ENCODE results near the gene IGFBP5.

IGFBP5 gene, protein sequence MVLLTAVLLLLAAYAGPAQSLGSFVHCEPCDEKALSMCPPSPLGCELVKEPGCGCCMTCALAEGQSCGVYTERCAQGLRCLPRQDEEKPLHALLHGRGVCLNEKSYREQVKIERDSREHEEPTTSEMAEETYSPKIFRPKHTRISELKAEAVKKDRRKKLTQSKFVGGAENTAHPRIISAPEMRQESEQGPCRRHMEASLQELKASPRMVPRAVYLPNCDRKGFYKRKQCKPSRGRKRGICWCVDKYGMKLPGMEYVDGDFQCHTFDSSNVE

DNA sequence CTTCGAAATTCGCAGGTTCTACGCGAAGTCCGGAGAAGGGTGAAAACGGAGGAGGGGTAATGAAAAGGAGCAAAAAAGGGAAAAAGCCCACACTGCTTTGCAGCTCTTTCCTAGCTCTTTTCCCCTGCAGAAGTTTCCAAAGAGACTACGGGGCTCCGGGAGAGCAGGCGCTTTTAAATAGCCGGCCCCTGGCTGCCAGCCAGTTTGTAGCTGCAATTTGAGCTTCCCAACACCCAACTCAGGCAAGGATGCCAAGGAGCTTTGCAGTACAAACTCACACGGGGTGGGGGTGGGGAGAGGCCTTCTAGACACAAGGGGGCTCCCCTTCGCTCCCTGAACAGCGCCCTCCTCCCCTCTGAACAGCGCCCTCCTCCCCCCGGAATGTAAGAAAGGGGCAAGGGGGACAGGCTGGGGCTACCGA, at the start of gene IGFBP5:
Gene IGFBP5, minus strand, starts transcription at position 149 of the 421 bp plus-strand sequence. CDS start 774 bp downstream, outside the sequence.
- DNase-seq = no peak

DNA sequence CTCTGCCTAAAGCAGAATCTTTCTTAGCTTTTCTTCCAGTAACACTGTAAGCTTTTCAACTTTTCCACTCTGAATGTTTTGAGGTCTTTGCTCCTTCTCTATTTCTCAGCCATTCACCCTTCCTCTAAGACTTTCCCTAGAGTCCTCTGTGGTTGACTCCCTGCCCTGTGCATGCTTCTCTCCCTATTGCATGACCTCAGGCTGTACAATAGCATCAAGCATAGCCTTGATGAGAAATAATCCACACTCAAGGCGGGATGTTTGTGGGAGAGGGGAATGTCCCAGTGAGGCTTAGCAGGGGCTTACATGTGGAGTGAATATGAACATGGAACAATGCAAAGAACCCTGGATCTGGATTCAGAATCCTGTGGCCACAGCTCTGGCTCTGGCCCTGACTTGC, 48.4 kb upstream of the IGFBP5 start:
- DNase-seq = no peak

DNA sequence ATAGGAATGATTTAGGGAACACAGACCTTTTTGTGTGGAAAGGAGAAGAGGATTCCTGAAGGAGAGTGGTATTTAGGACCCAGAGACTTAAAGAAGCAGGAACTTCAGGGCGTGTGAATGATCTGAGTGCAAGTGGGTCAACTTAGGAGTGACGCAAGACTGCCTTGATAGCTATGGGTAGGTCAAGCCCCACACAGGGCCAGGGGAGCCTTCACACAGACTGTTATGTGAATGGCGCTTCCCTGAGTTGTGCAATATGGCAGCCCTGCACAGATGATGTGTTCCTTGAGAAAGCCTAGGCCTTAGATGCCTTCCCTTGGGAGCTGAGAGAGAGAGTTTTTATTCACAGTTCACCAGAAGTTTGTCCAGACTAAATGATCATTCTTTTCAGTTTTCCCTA, 47.1 kb upstream of the IGFBP5 start:
- DNase-seq = no peak

GRCh38 chr2:216741223-216741593, 45.9 kb upstream of the IGFBP5 start:
- no peak for DNase-seq

- no peak for DNase-seq
These were observed 45.3 kb upstream of the IGFBP5 start for GRCh38 chr2:216740557-216741222.

- DNase-seq = no peak
These were observed 43.7 kb upstream of the IGFBP5 start for GRCh38 chr2:216739035-216739434.

DNA sequence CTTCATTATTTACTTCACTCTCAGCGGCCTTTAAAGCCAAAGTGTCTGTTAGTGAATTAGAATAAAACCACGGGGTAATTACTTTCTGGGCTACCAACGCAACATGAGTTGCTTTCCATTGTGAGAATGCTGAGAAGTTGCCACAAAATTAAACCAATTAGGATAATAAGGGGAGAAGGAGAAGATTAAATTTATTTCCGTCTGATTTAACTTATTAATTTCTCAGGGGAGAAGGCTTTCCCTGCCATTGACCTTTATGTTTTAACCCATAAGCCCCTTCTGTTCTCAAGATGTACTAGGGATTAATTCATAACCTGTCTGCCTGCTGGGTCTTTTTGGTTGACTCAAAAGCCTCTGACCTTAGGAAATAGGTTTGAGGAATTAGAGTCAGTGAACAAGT, 42.3 kb upstream of the IGFBP5 start:
- DNase-seq = no peak

DNA sequence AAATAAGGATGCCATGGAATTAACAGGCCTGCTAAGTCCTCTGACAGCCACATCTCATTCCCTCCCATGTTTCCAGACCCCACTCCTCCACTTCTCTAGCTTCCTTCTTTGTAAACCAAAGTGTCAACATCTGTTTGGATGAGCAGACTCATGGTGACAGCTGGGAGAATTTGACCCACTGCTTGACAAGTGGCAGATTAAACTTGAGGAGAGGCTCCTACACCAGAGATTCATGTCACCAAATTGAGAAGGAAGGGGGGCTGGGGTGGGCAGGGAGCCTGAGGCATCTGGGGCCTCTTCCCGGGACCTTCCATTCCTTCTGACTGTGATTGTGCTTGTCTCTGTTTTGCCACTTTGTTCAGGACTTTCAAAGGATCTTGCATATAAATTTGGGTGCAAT, 41.0 kb upstream of the IGFBP5 start:
- no peak for DNase-seq

DNA sequence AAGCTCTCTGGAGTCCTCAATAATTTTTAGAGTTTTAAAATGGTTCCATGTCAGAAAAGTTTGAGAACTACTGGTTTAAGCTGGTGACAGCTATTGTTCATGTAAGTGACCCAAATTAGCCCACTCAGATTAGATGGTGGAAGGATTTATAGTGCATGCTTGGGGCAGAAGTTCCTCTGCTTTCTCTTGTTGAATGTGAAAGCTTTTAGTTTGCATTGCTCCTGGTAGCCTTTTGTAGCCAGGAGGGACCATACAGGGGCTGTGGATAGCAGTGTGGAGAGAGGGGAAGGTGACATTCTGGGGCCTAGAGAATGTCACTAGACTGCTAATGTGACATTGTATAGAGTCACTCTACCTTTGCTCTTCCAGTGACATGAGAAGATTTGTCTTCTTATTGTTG, 40.3 kb upstream of the IGFBP5 start:
- no peak for DNase-seq

GRCh38 chr2:216735086-216735485, 39.7 kb upstream of the IGFBP5 start:
- DNase-seq = no peak

- DNase-seq = no peak
These were observed 37.7 kb upstream of the IGFBP5 start for GRCh38 chr2:216733046-216733445.

GRCh38 chr2:216732334-216732733, 37.0 kb upstream of the IGFBP5 start:
- no peak for DNase-seq

- no peak for DNase-seq
These were observed 36.1 kb upstream of the IGFBP5 start for GRCh38 chr2:216731465-216731864.

DNA sequence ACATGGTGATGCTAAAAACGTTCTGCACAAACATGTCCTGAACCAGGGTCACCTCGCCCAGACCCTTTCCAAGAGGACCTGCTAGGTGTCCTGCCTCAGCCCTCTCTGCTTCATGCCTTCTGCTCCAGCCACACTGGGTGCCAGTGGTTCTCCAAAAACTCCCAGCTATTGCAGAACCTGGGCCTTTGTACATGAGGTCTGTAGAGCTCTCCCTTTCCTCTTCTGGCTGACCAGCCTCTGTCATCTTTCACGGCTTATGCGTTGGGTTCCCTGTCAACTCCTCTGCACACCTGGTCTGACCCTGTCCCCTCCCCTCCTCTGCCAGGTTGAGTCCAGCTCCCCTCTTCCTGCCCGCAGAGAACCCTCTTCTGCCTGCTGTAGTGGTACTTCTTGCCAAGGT, 35.5 kb upstream of the IGFBP5 start:
- DNase-seq = no peak

DNA sequence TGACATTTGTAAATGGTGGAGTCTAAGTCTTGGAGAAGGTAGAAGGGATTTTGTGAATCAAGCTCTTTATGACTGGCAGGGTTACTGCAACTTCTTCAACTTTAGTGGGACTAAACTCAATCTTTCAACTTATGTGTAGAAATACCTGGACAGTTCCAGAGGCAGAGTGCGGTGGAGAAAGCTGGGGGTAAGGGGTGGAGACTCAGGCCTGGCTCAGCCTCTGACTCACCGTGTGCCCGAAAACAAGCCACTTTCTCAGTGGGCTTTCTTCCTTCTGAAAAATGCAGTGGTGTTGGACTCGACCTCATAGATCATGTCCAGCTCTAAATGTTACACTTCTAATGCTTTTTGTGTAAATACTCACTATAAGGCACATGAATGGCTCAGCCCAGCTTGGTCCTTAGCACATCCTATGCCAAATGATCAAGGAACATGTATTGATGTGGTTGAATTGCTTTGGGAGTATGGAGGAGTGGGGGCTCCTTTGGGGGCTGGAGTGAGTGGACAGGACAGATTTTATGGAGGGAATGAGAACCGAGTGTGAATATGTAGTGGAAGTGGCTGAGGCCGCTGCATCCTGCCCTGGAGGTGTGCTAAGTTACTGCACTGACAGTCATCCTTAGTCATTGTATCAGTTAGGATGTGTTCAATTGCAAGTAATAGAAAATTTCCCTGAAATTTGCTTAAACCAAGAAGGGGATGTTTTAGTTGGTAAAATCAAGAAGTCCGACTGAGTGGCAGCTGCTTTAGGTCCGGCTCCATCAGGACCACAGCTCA, 32.2 kb upstream of the IGFBP5 start:
- no peak for DNase-seq

GRCh38 chr2:216724190-216724589, 28.8 kb upstream of the IGFBP5 start:
- DNase-seq = no peak

- no peak for DNase-seq
These were observed 25.8 kb upstream of the IGFBP5 start for GRCh38 chr2:216721141-216721540.

GRCh38 chr2:216720722-216721121, 25.4 kb upstream of the IGFBP5 start:
- DNase-seq = no peak

DNA sequence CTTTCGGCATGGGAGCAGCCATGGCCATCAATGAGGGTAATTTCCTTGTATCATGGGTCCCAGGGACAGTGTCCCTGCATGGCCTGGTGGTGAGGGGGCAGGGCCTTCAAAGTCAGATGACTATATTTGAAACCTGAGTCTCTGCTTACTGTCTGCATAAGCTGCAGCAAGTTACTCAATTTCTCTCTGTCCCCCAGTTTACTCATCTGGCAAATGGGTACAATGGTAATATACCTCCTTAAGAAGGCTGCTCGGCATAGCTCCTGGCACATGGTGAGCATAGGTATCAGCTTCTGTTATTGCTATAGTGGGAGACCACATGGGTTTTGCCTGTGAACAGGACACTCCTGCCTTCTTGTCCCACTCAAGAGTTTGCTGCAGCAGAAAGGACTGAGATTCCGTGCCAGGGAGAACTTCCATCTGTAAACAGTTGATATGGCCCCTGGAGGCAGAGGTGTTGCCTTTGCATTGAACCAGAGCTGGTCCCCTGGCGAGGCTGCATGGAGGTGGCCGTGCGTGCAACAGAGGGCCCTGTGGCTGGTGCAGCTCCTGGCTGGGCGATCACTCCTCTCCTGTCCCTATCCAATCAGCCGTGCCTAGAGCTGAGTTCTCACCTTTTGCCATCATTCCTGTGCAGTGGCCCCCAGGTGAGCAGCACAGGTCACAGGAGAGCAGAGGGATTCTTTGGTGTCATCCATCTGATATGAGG, 22.7 kb upstream of the IGFBP5 start:
- no peak for DNase-seq

DNA sequence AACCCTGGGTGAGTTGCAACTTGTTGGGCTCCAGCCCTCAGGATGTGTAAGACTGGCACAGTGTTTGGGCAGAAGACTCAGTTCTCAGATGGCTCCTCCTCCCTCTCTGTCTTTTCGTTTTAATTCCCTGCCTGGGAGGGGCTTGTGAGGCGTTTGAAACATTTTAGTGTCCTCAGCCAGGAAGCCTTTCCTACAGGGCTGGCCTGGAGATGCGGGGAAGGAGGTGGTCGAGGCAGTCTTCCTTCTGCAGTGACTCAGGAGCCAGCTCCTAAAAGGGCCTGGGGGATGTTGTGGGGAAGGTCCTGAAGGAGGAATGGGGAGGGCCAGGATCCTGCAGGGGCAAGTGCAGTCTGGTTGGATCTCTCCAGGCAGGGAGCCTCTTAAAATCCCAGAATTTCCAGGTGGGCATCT, 22.1 kb upstream of the IGFBP5 start:
- no peak for DNase-seq

DNA sequence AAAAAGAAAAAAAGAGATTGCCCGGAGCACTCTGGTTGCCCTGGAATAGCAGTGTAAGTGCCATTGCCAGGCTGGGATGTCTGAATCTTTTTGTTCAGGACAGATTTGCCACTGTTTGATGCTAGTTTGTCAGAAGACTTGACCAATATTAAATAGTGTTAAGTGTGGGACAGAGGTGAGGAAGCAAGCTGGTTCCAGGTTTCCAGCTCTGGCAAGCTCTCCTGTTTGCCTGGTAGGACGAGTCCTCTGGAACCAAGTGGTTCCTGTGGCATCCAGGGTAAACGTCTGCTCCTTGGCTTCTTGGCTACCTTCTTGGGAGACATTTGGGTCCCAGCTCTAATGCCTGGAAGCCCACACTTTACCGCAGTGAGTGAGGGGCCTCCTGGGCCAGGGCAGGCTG, 20.8 kb upstream of the IGFBP5 start:
- no peak for DNase-seq

- no peak for DNase-seq
These were observed 20.1 kb upstream of the IGFBP5 start for GRCh38 chr2:216715402-216715974.

DNA sequence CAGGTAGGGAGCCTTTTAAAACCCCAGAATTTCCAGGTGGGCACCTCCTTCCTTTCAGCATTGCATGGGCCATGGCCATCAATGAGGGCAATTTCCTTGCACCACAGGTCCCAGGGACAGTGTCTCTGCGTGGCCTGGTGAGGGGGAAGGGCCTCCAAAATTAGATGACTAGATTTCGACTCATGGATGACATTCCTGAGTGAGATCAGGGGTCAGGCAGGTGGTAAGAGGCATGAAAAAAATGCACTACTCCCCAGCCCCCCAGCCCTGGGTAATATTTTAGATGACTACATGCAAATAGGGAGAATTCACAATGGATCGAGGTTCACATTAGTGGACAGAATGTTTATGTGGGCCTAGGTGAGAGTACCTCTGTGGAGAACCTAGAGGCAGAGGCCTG, 19.0 kb upstream of the IGFBP5 start:
- no peak for DNase-seq
